ENCODE data around the gene TFAM. TPM values are rescaled to one million over a fixed set of nuclear protein-coding genes. Genes with fewer than 3 reads are reported as not detected.

Gene TFAM
- total RNA-seq, 1 experiment from 2014 or later: 62.3 TPM

DNA sequence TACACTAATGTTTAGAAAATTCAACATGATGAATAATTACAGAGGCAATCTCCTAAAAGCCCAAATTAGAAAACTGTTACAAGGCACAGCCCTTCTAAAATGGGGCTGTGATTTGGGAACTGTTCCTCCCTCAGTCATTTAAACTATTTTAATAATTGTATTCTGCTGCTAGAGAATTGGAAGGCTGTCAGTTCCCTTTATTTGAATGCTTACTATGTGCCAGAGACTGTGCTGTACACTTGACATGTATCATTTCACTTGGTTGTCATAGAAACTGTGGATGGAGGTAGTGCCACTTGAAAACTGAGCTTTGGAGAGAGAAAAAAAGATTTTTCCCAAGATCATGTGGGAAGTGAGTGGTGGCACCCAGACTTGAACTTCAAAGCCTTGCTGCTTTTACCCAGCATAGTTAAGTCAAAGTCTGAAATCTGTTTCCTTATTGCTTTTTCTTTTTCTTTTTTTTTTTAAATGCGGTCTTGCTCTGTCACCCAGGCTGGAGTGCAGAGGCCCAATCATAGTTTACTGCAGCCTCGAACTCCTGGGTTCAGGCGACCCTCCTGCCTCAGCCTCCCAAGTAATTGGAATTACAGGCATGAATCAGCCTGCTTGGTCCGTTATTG, 26.8 kb upstream of the TFAM start:
- Mint-ChIP-seq H3K9me3 (ENCODE audit: unreplicated experiment) (no peaks in the 10 kb centered on the region), H3K27ac (ENCODE audit: low read depth, unreplicated experiment) (no peak overlapping the region), H3K27me3 (ENCODE audit: insufficient read depth, unreplicated experiment) (no peaks in the 10 kb centered on the region), H3K36me3 (ENCODE audit: insufficient read depth, unreplicated experiment) (peaks cover 3% of the 10 kb centered on the region), H3K4me3 (ENCODE audit: unreplicated experiment) (no peak overlapping the region), H3K4me1 (ENCODE audit: insufficient read depth, unreplicated experiment) (peaks cover 13% of the 10 kb centered on the region)
- DNase-seq (ENCODE audit: unreplicated experiment): no peak
- BruUV-seq (replicated peaks): no TSS peak
- ChIA-PET CTCF (interaction anchor here (0.6 kb wide), 1 partner anchor 47 kb away, joined by 6 read pairs; no protein-coding TSS in a partner anchor), POLR2A (interaction anchor here (0.9 to 1.0 kb wide), 3 partner anchors 23 to 88 kb away, joined by 3 to 4 read pairs (median 3); partner anchors contain the start of genes TFAM and UBE2D1)
- TF ChIP-seq, protein P1, sequence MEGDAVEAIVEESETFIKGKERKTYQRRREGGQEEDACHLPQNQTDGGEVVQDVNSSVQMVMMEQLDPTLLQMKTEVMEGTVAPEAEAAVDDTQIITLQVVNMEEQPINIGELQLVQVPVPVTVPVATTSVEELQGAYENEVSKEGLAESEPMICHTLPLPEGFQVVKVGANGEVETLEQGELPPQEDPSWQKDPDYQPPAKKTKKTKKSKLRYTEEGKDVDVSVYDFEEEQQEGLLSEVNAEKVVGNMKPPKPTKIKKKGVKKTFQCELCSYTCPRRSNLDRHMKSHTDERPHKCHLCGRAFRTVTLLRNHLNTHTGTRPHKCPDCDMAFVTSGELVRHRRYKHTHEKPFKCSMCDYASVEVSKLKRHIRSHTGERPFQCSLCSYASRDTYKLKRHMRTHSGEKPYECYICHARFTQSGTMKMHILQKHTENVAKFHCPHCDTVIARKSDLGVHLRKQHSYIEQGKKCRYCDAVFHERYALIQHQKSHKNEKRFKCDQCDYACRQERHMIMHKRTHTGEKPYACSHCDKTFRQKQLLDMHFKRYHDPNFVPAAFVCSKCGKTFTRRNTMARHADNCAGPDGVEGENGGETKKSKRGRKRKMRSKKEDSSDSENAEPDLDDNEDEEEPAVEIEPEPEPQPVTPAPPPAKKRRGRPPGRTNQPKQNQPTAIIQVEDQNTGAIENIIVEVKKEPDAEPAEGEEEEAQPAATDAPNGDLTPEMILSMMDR (IDR thresholded peaks at IDR 0.05; ENCODE audit: unreplicated experiment): no peak
- intact Hi-C loops (cut with micrococcal nuclease): no loop called here

DNA sequence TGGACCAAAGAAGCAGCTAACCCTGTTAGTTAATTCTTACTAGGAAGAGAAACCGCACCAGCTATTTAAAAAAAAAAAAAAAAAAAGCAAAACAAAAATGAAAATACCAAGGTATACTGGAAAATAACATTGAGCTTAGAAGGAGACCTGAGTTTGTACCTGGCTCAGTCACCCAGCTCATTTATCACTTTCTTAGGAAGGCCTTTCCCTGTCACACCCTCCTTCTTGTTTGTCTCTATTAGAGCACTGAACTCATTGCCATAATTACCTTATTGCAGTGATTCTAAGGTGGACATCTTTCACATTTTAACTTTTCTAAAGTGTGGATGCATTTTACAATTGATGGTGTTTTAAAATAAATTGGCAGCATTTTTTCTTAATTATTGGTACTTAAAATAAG, 26.3 kb upstream of the TFAM start:
- peaks cover 13% of the 10 kb centered on the region for H3K4me1 Mint-ChIP-seq (ENCODE audit: insufficient read depth, unreplicated experiment)
- no peak overlapping the region for H3K27ac Mint-ChIP-seq (ENCODE audit: low read depth, unreplicated experiment)
- intact Hi-C loops (cut with micrococcal nuclease): no loop called here
- H3K4me3 Mint-ChIP-seq (ENCODE audit: unreplicated experiment): no peak overlapping the region
- TF ChIP-seq, protein P1 (IDR thresholded peaks at IDR 0.05; ENCODE audit: unreplicated experiment): no peak
- no peaks in the 10 kb centered on the region for H3K27me3 Mint-ChIP-seq (ENCODE audit: insufficient read depth, unreplicated experiment)
- ChIA-PET CTCF (interaction anchor here (0.6 kb wide), 1 partner anchor 46 kb away, joined by 6 read pairs; no protein-coding TSS in a partner anchor), POLR2A (interaction anchor here (0.9 to 1.0 kb wide), 3 partner anchors 24 to 88 kb away, joined by 3 to 4 read pairs (median 3); partner anchors contain the start of genes TFAM and UBE2D1)
- H3K36me3 Mint-ChIP-seq (ENCODE audit: insufficient read depth, unreplicated experiment): peaks cover 8% of the 10 kb centered on the region
- no TSS peak for BruUV-seq (replicated peaks)
- DNase-seq (ENCODE audit: unreplicated experiment): no peak
- H3K9me3 Mint-ChIP-seq (ENCODE audit: unreplicated experiment): no peaks in the 10 kb centered on the region

DNA sequence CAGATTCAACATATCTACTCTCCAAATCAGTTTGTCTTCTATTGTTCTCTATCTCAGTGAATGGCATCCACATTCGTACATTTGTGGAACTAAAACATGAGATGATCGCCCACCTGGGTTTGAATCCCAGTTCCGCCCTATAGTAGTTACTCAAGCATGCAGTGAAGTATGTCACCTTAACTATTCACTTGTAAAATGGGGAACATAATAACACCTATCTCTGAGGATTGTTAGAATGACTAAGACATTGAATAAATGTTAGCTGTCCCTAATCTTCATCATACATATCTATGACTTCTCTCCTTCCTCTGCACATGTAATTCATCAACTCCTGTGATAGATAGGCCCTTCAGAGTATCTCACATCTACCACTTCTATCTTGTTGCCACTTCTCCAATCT, 25.7 kb upstream of the TFAM start:
- H3K9me3 Mint-ChIP-seq (ENCODE audit: unreplicated experiment): no peaks in the 10 kb centered on the region
- H3K27me3 Mint-ChIP-seq (ENCODE audit: insufficient read depth, unreplicated experiment): no peaks in the 10 kb centered on the region
- no peak overlapping the region for H3K27ac Mint-ChIP-seq (ENCODE audit: low read depth, unreplicated experiment)
- BruUV-seq (replicated peaks): no TSS peak
- CTCF ChIA-PET: interaction anchor here (1.4 kb wide), 1 partner anchor 25 kb away, joined by 5 read pairs; the partner anchor contains the start of gene TFAM
- H3K4me1 Mint-ChIP-seq (ENCODE audit: insufficient read depth, unreplicated experiment): peaks cover 13% of the 10 kb centered on the region
- no peak overlapping the region for H3K4me3 Mint-ChIP-seq (ENCODE audit: unreplicated experiment)
- H3K36me3 Mint-ChIP-seq (ENCODE audit: insufficient read depth, unreplicated experiment): peaks cover 14% of the 10 kb centered on the region
- POLR2A ChIA-PET: interaction anchor here (0.6 to 1.9 kb wide), 5 partner anchors 9 to 266 kb away, joined by 3 to 8 read pairs (median 3); partner anchors contain the start of gene UBE2D1
- DNase-seq (ENCODE audit: unreplicated experiment): no peak
- TF ChIP-seq, protein P1 (IDR thresholded peaks at IDR 0.05; ENCODE audit: unreplicated experiment): no peak
- intact Hi-C loops (cut with micrococcal nuclease): no loop called here

DNA sequence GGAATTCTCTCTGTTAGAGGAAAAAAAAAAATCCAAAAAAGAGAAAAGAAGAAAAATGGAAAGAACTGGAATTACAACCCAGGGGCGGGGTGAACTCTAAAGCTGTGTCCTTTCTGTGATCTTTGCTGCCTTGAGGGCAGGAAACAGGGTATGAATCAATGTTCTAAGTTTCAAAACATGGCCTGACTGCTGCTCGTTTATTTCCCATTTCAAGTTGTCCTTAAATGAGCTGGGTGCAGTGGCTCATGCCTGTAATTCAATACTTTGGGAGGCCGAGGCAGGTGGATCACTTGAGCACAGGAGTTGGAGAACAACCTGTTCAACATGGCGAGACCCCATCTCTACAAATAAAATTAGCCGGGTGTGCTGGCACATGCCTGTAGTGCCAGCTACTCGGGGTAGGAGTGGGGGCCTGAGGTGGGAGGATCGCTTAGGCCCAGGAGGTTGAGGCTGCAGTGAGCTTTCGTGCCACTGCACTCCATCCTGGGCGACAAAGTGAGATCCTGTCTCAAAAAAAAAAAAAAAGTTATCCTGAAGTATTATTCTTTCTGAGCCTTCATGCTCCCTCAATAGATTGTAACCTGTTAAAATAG, 24.7 kb upstream of the TFAM start:
- H3K4me1 Mint-ChIP-seq (ENCODE audit: insufficient read depth, unreplicated experiment): peaks cover 13% of the 10 kb centered on the region
- H3K27ac Mint-ChIP-seq (ENCODE audit: low read depth, unreplicated experiment): peak overlapping the region; percentile 26
- BruUV-seq (replicated peaks): no TSS peak
- H3K27me3 Mint-ChIP-seq (ENCODE audit: insufficient read depth, unreplicated experiment): no peaks in the 10 kb centered on the region
- intact Hi-C loops (cut with micrococcal nuclease): no loop called here
- H3K4me3 Mint-ChIP-seq (ENCODE audit: unreplicated experiment): no peak overlapping the region
- ChIA-PET POLR2A (interaction anchor here (0.7 to 1.9 kb wide), 5 partner anchors 10 to 265 kb away, joined by 3 to 8 read pairs (median 3); no protein-coding TSS in a partner anchor), CTCF (interaction anchor here (0.6 to 1.4 kb wide), 5 partner anchors 24 to 780 kb away, joined by 3 to 8 read pairs (median 4); partner anchors contain the start of gene TFAM)
- no peaks in the 10 kb centered on the region for H3K9me3 Mint-ChIP-seq (ENCODE audit: unreplicated experiment)
- peak; percentile 63 for DNase-seq (ENCODE audit: unreplicated experiment)
- TF ChIP-seq, protein P1 (IDR thresholded peaks at IDR 0.05; ENCODE audit: unreplicated experiment): no peak
- peaks cover 14% of the 10 kb centered on the region for H3K36me3 Mint-ChIP-seq (ENCODE audit: insufficient read depth, unreplicated experiment)
